OCI-LY7 (cell line): ENCODE measurements around the gene PLPPR3.

Source experiments
- EZH2phosphoT487 ChIP-seq: fragments of 200-600 bp; sonication (generic); IDR thresholded peaks from 2 replicates; pipeline ENCODE4 v1.6.1; 2018; ENCODE audit warnings: low read depth, borderline replicate concordance, mild to moderate bottlenecking, mixed run types, antibody characterized with exemption, low read length, moderate library complexity, mixed read lengths
- TF ChIP-seq, protein P1 (sequence below): fragments of 200-600 bp; sonication (generic); conservative IDR thresholded peaks from 2 replicates; pipeline ENCODE4 v1.5.1; 2014; ENCODE audit warnings: mild to moderate bottlenecking, antibody characterized with exemption, low read length, moderate library complexity, mixed read lengths

DNA sequence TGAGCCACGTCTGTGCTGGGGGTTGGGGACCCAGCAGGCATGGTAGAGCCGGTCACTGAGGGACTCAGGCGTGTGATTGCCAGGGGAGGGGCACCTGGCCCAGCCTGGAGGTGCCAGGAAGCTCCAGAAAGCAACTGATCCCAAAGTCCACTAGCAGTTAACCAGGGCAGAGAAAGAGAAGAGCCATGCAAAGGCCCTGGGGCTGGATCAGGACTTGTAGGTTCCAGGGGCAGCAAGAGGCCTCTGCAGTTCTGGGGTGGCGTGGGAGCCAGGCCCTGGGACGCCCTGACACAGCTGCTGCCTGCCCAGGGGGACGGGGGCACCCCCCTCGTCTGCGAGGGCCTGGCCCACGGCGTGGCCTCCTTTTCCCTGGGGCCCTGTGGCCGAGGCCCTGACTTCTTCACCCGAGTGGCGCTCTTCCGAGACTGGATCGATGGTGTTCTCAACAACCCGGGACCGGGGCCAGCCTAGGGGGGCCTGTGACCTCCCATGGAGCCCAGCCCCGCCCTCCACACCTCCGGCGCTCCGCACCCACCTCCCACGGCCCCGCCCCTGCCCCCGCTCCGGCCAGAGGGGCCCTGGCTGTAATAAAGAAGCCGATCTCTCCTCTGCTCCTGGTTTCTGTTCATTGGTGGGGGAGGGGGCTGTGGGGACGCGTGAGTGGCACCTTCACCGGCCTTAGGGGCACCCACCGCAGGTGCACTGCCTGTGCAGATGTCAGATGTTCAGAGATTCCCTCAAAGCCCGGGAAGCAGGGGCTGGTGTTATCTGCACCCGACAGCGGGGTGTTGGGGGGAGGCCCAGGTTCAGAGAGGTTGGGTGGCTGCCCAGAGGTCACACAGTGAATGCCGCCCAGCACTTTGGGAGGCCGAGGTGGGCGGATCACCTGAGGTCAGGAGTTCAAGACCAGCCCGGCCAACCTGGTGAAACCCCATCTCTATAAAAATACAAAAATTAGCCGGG, 9.9 kb upstream of the PLPPR3 start:
- TF ChIP-seq, protein P1, sequence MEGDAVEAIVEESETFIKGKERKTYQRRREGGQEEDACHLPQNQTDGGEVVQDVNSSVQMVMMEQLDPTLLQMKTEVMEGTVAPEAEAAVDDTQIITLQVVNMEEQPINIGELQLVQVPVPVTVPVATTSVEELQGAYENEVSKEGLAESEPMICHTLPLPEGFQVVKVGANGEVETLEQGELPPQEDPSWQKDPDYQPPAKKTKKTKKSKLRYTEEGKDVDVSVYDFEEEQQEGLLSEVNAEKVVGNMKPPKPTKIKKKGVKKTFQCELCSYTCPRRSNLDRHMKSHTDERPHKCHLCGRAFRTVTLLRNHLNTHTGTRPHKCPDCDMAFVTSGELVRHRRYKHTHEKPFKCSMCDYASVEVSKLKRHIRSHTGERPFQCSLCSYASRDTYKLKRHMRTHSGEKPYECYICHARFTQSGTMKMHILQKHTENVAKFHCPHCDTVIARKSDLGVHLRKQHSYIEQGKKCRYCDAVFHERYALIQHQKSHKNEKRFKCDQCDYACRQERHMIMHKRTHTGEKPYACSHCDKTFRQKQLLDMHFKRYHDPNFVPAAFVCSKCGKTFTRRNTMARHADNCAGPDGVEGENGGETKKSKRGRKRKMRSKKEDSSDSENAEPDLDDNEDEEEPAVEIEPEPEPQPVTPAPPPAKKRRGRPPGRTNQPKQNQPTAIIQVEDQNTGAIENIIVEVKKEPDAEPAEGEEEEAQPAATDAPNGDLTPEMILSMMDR, result no peak
- TF ChIP-seq EZH2phosphoT487, result no peak
